SK-N-SH (cell line): Measurements from ENCODE around the gene MARS1.

ENCODE experiments used
- CTCF ChIP-seq: fragments of 200-600 bp; sonication (generic); IDR thresholded peaks from 2 replicates; pipeline ENCODE4 v1.6.1; 2017; ENCODE audit warnings: antibody characterized with exemption, mild to moderate bottlenecking, moderate library complexity
- EP300 ChIP-seq, 2 experiments: IDR thresholded peaks; 2 replicates each; pipeline versions ENCODE4 v1.4.0 to v1.6.1; 2012; ENCODE audit warnings: borderline replicate concordance in 1 of 2, low read depth in 1 of 2, low read length in 1 of 2
- RCOR1 ChIP-seq: fragments of 150-350 bp; IDR thresholded peaks from 2 replicates; pipeline ENCODE4 v1.6.1; 2017; ENCODE audit warnings: antibody characterized with exemption, low read length
- TAF1 ChIP-seq: IDR thresholded peaks from 2 replicates; pipeline ENCODE4 v1.6.1; 2012; ENCODE audit warnings: low read depth, mild to moderate bottlenecking, low read length, moderate library complexity, borderline replicate concordance

- peak; percentile 85 for TF ChIP-seq CTCF
- TF ChIP-seq TAF1, result no peak
- no peak; the same call in 1 of the 2 replicates for TF ChIP-seq RCOR1
- no peak for TF ChIP-seq EP300 (IDR thresholded peaks at IDR 0.05; ENCODE audit: borderline replicate concordance in 1 of 2, low read depth in 1 of 2, low read length in 1 of 2)
Measured at GRCh38 chr12:57459055-57459749, 28.7 kb upstream of the MARS1 start.
